Kidney (tissue), 14 donors: ENCODE data around the gene TMEM269. TPM values are rescaled to one million over a fixed set of nuclear protein-coding genes. Genes with fewer than 3 reads are reported as not detected.

Experiments
- DNase-seq, 5 donors: peaks; one replicate each; pipeline ENCODE4 v3.0.0-alpha.2; 2013 to 2020
- FAIRE-seq: peaks from 2 replicates; lab custom pipeline; 2012; peaks lifted over from hg19 to GRCh38; lab: Jason Lieb, UNC
- H3K27ac ChIP-seq, 2 donors: one replicate each; pipeline ENCODE4 v1.7.0; 2013; ENCODE audit warnings: low read depth in 2 of 2, low read length in 2 of 2, inconsistent platforms in 1 of 2
- H3K27me3 ChIP-seq: one replicate; pipeline ENCODE4 v1.7.1; 2013; ENCODE audit warnings: low read length, inconsistent platforms; ENCODE audit not compliant: control insufficient read depth, insufficient read depth
- H3K36me3 ChIP-seq, 3 donors: one replicate each; pipeline versions ENCODE4 v1.7.0 to v1.7.1; 2013; ENCODE audit warnings: low read length in 3 of 3, control low read depth in 1 of 3, inconsistent platforms in 1 of 3; ENCODE audit not compliant: insufficient read depth in 3 of 3, control insufficient read depth in 2 of 3
- H3K4me1 ChIP-seq, 3 donors: one replicate each; pipeline versions ENCODE4 v1.7.0 to v1.7.1; 2013; ENCODE audit warnings: low read length in 3 of 3, inconsistent platforms in 1 of 3, low read depth in 1 of 3; ENCODE audit not compliant: control insufficient read depth in 2 of 3, insufficient read depth in 2 of 3
- H3K4me3 ChIP-seq, 3 donors: one replicate each; pipeline versions ENCODE4 v1.7.0 to v1.8.1; 2013; ENCODE audit warnings: low read length in 3 of 3, control low read depth in 1 of 3, inconsistent platforms in 1 of 3
- H3K9ac ChIP-seq, 3 donors: one replicate each; pipeline versions ENCODE4 v1.7.0 to v1.7.1; 2013; ENCODE audit warnings: low read length in 3 of 3, control low read depth in 1 of 3, inconsistent platforms in 1 of 3
- H3K9me3 ChIP-seq, 3 donors: one replicate each; pipeline versions ENCODE4 v1.7.0 to v1.7.1; 2013; ENCODE audit warnings: low read length in 3 of 3, control low read depth in 1 of 3, inconsistent platforms in 1 of 3; ENCODE audit not compliant: control insufficient read depth in 2 of 3, insufficient read depth in 1 of 3
- CTCF ChIP-seq: IDR thresholded peaks from 3 replicates; pipeline ENCODE4 v1.5.1; 2012; ENCODE audit warnings: mild to moderate bottlenecking, moderate library complexity, borderline replicate concordance; ENCODE audit not compliant: insufficient read depth; ENCODE audit errors: extremely low read depth
- intact Hi-C: fragments of 100-400 bp; cut with DNase I; formaldehyde crosslinking; loops from one replicate; pipeline ENCODE4 v1.11.1; 2022
- polyA plus RNA-seq: library from polyadenylated mRNA; stranded (reverse); fragments of 350-450 nt; fragmentation: Illumina TruSeq; extraction: RNeasy Lipid Tissue Mini Kit (QIAGEN cat#74804); gene quantifications from one replicate; pipeline ENCODE4 v1.2.3, GENCODE V29; 2014; ENCODE audit warnings: low read depth, low replicate concordance; ENCODE audit not compliant: insufficient read depth
- total RNA-seq: library from RNA; stranded (reverse); fragmentation: NEBNext Ultra II Directional; extraction: Animal tissue kit (Norgen Biotek cat#: 25700); gene quantifications from one replicate; pipeline ENCODE4 v1.2.1, GENCODE V29; 2021
- donor health status: control.
- donor health status: control.
- donor health status: control.
- donor health status: control.
- donor health status: control.
- donor health status: DM: yes; HTN: yes; CAD: no.
- donor health status: Normal renal cell carcinoma (clear cell type).

The TMEM269 gene
- total and polyA plus RNA-seq, 2 donors from 2014 or later = 0.22 TPM; not detected in 1

GRCh38 chr1:42766741-42767509 lies 17.9 kb upstream of the TMEM269 start, which contains the start of the genes C1orf50 and P3H1:
Gene C1orf50, plus strand, starts transcription at chr1:42767249. Its CDS starts 63 bp downstream, at chr1:42767312.
Gene P3H1, minus strand, starts transcription at chr1:42767028. Its CDS starts 57 bp downstream, at chr1:42766971.
- Histone ChIP-seq H3K4me3 (peak within 1 kb of the TSS; percentile 82 to 89 (median 89)), H3K36me3 (no peaks in the 10 kb centered on the region), H3K27me3 (no peaks in the 10 kb centered on the region), H3K9ac (peak within 1 kb of the TSS; percentile 81 to 93 (median 85)), H3K27ac (peak within 1 kb of the TSS; percentile 84 to 85), H3K9me3 (no peaks in the 10 kb centered on the region), H3K4me1 (peaks cover 0 to 8% (median 0%) of the 10 kb centered on the region in 3 donors)
- FAIRE-seq = peak; percentile 93
- intact Hi-C loops = no loop called here
- peak; percentile 100 for DNase-seq
- TF ChIP-seq CTCF = no peak

- H3K9ac ChIP-seq = peak overlapping the region; percentile 74 to 87 (median 81)
- H3K27me3 ChIP-seq = no peaks in the 10 kb centered on the region
- no peaks in the 10 kb centered on the region for H3K36me3 ChIP-seq
- no peak for FAIRE-seq
- H3K9me3 ChIP-seq = no peaks in the 10 kb centered on the region
- intact Hi-C loops = no loop called here
- H3K4me3 ChIP-seq = peak overlapping the region; percentile 82 to 89 (median 89)
- H3K4me1 ChIP-seq = peaks cover 0 to 8% (median 0%) of the 10 kb centered on the region in 3 donors
- DNase-seq = no peak
- TF ChIP-seq CTCF = no peak
- H3K27ac ChIP-seq = peak overlapping the region; percentile 73 to 74
These were observed 17.2 kb upstream of the TMEM269 start for GRCh38 chr1:42767510-42768000.

- Histone ChIP-seq H3K4me3 (peak overlapping the region; percentile 82 to 89 (median 89)), H3K27me3 (no peaks in the 10 kb centered on the region), H3K9me3 (no peaks in the 10 kb centered on the region), H3K27ac (no peak overlapping the region), H3K4me1 (peaks cover 0 to 8% (median 0%) of the 10 kb centered on the region in 3 donors), H3K36me3 (no peaks in the 10 kb centered on the region), H3K9ac (peak overlapping the region in 2 of 3 donors; percentile 81 to 87)
- intact Hi-C loops = no loop called here
- TF ChIP-seq CTCF = no peak
- FAIRE-seq (no peak), DNase-seq (no peak)
These were observed 16.6 kb upstream of the TMEM269 start for GRCh38 chr1:42768172-42768571.
